HG02571 (cell line): ENCODE results near the gene ZC3HAV1.
"Not testable (repeated sequence)": the region's sequence is repeated elsewhere in the genome, so short reads cannot be mapped to it uniquely, and the experiment has no call there.

Source experiments
- ATAC-seq: cut with Tn5 transposase; IDR thresholded peaks from one replicate; pipeline ENCODE4 v1.9.1; 2021; ENCODE audit warnings: mild to moderate bottlenecking, moderate library complexity; ENCODE audit not compliant: unreplicated experiment

The ZC3HAV1 gene

GRCh38 chr7:139112741-139113250 is 3.3 kb upstream of the ZC3HAV1 start:
- ATAC-seq: no peak

GRCh38 chr7:139112316-139112715 is 2.8 kb upstream of the ZC3HAV1 start:
- ATAC-seq: no peak

GRCh38 chr7:139111811-139112301 is 2.3 kb upstream of the ZC3HAV1 start:
- no peak for ATAC-seq

GRCh38 chr7:139111147-139111546 is 1.6 kb upstream of the ZC3HAV1 start:
- ATAC-seq: no peak

GRCh38 chr7:139109983-139110411 is 477 bp upstream of the ZC3HAV1 start:
- peak; percentile 4 for ATAC-seq

GRCh38 chr7:139108266-139109187 is 993 bp downstream of the ZC3HAV1 start:
- peak; percentile 16 for ATAC-seq

GRCh38 chr7:139106959-139107358 is 2.6 kb downstream of the ZC3HAV1 start:
- ATAC-seq: no peak

- not testable (repeated sequence) for ATAC-seq
Observed at GRCh38 chr7:139106227-139106626, 3.3 kb downstream of the ZC3HAV1 start.

- no peak for ATAC-seq
Observed at GRCh38 chr7:139105484-139105883, 4.0 kb downstream of the ZC3HAV1 start.

- no peak for ATAC-seq
Observed at GRCh38 chr7:139104091-139104450, 5.4 kb downstream of the ZC3HAV1 start.

GRCh38 chr7:139103057-139103815 is 6.3 kb downstream of the ZC3HAV1 start:
- no peak for ATAC-seq

GRCh38 chr7:139101637-139102158 is 7.8 kb downstream of the ZC3HAV1 start:
- not testable (repeated sequence) for ATAC-seq

GRCh38 chr7:139099172-139099947 is 10.2 kb downstream of the ZC3HAV1 start:
- no peak for ATAC-seq

- peak; percentile 97 for ATAC-seq
Observed at GRCh38 chr7:139095194-139095659, 14.3 kb downstream of the ZC3HAV1 start.

GRCh38 chr7:139094596-139094995 is 14.9 kb downstream of the ZC3HAV1 start:
- no peak for ATAC-seq

- no peak for ATAC-seq
Observed at GRCh38 chr7:139094030-139094429, 15.5 kb downstream of the ZC3HAV1 start.

GRCh38 chr7:139093512-139093911 is 16.0 kb downstream of the ZC3HAV1 start:
- ATAC-seq: not testable (repeated sequence)

GRCh38 chr7:139092090-139092796 is 17.3 kb downstream of the ZC3HAV1 start:
- no peak for ATAC-seq

GRCh38 chr7:139091677-139091996 is 17.9 kb downstream of the ZC3HAV1 start:
- no peak for ATAC-seq

GRCh38 chr7:139089118-139089517 is 20.4 kb downstream of the ZC3HAV1 start:
- no peak for ATAC-seq
